ENCODE measurements around the gene KLHL14.
"Not testable (repeated sequence)": the region's sequence is repeated elsewhere in the genome, so short reads cannot be mapped to it uniquely, and the experiment has no call there.

The KLHL14 gene

DNA sequence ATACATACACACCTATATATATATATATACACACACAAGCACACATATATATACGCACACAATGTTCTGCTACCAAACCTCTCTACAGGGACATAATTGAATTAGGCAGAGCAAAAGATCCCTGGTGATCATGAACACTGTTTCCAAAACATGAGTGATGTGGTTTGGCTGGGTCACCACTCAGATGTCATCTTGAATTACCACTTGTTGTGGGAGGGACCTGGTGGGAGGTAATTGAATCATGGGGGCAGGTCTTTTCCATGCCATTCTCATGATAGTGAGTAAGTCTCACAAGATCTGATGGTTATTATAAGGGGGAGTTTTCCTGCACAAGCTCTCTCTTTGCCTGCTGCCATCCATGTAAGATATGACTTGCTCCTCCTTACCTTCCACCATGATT, 135.2 kb downstream of the KLHL14 start:
- DNase-seq: not testable (repeated sequence)

DNA sequence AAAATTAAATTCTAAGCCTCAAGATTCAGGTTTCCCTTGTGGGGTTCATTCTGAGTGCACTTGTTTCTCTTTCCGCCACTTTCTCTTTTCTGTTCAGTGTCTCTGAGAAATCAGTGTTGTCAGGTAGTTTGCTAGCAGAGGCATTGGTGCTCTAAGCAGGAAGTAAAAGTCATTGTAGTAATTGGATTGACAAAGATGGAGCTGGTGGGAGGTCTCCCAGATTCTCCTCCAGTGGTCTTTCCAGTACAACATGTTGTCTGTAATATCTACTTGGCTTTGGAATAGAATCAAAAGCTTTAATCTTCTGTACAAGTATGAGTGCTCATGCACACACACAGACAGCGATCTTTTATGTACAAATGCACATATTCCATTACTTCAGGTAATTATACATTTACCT, 135.6 kb downstream of the KLHL14 start:
- DNase-seq: no peak

DNA sequence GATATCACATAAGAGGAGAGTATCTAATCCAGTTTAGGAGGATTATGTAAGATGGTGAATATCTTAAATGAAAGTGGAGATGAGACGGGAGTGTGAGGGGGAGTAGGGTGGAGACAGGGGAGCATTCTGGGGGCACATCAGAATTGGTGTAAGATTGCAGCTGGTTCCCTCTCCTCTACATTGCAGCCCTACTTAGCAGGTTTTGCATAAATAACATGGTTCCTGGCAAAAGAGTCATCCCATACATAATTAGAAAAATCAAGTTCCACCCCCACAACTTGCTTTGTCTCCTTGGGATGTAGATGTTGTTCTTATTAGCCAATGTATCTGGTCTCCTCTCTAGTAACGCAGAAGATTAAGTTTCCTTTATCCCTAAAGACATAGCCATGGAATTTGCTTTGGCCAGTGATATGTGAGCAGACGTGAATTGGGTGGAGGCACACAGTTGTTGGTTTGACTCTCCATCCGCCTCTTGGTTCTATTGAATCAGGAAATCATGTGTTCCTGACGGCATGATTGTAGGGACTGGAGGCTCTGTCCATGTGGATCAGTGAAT, 137.9 kb downstream of the KLHL14 start:
- no peak for DNase-seq

DNA sequence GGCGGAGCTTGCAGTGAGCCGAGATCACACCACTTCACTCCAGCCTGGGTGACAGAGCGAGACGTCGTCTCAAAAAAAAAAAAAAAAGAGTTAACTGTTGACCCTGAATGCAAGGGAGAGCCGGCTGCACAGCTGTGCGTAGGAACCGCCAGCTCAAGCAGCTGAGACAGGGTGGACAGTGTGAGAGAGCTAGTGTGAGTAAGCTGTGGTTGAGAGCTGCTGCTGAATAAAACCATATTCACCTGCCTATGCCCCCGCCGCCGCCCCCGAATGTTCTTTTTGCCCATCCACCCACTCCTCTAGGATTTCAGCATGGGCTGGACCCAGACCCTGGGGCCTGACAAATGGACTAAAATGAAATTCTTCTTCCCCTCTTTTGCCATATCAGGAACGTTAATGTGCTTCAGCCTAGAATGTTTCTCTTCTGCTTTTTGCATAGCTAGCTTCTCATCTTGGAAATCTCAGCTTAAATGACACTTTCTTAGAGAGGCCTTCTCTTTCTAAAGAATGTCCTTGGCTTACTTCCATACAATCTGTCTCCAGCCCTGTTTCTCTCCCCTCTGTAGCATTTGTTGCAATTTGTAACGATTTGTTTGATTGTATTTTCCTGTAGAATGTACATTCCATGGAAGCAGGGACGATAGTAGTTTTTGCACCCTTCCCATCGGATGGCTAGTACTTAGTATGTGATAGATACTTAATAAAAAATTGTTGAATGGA, 142.7 kb downstream of the KLHL14 start:
- peak in 1 of 51 donors; percentile 19 for DNase-seq

DNA sequence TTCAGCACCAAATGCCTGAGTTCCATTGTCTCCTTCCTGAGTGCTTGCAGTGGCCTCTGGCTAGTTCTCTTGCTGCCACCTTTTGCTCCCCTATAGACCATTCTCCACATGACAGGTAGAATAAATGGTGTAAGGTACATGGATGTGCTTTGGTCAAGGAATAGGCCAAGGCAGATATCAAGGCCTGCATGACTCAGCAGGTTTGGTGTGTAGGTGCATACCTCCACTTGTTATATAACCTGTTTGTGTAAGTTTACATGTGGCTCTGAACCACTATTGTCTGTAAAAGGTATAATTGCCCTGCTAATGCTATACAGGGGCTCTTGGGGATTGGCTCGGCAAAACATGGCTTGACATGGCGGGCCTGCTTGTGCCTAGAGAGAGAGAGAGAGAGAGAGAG, 143.5 kb downstream of the KLHL14 start:
- no peak for DNase-seq

- DNase-seq: no peak
Observed at GRCh38 chr18:32624182-32624723, 148.6 kb downstream of the KLHL14 start.

DNA sequence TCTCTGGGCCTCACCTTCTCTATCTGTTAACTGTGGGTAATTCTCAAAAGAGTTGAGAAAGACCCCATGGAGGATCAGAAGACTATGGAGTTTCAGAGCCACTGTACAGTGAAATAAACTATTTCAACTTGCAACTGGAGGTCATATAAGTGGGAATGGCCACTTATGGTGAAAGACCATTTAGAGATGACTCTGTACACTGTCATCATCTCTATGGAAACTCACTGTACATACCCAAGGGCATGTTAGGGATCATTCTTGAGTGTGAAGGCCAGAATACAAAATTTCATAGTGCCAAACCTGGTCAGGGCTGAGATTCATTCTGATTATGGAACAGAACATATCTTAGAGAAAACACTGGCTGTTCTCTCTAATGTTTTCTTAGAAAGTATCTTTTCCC, 149.3 kb downstream of the KLHL14 start:
- no peak for DNase-seq

All from hypothalamus (tissue), 51 donors.